Left ventricle myocardium inferior (tissue), 1 donor: Measurements from ENCODE around the gene FGFR3. TPM values are rescaled to one million over a fixed set of nuclear protein-coding genes. Genes with fewer than 3 reads are reported as not detected.

Experiments used
- DNase-seq: peaks from one replicate; pipeline ENCODE4 v3.0.0-alpha.2; 2020
- H3K27ac ChIP-seq: fragments of 200-600 bp; replicated peaks from 2 replicates; pipeline ENCODE4 v1.8.0; 2021
- H3K27me3 ChIP-seq: fragments of 200-600 bp; 2 replicates; pipeline ENCODE4 v1.8.0; 2021; ENCODE audit warnings: low read depth
- H3K36me3 ChIP-seq: fragments of 200-600 bp; 2 replicates; pipeline ENCODE4 v1.8.0; 2021
- H3K4me1 ChIP-seq: fragments of 200-600 bp; 2 replicates; pipeline ENCODE4 v1.8.0; 2021
- H3K4me3 ChIP-seq: fragments of 200-600 bp; 2 replicates; pipeline ENCODE4 v1.8.0; 2021; ENCODE audit warnings: mild to moderate bottlenecking, moderate library complexity
- H3K9me3 ChIP-seq: fragments of 200-600 bp; replicated peaks from 2 replicates; pipeline ENCODE4 v1.8.0; 2021
- intact Hi-C: fragments of 100-400 bp; cut with micrococcal nuclease; formaldehyde crosslinking; loops from one replicate; pipeline ENCODE4 v1.11.0; 2022
- total RNA-seq: library from RNA; stranded (reverse); fragmentation: NEBNext Ultra II Directional; extraction: Animal tissue kit (Norgen Biotek cat#: 25700); gene quantifications from one replicate; pipeline ENCODE4 v1.2.1, GENCODE V29; 2021
- TF ChIP-seq, protein P1 (sequence below): fragments of 200-600 bp; IDR thresholded peaks from 2 replicates; pipeline ENCODE4 v1.8.0; 2021; ENCODE audit warnings: antibody characterized with exemption, mild to moderate bottlenecking, borderline replicate concordance
- donor health status: DM: no; HTN: yes; CAD: no; lungs with severe emphysema.

FGFR3 gene
- total RNA-seq, 1 donor from 2014 or later = 3.5 TPM

DNA sequence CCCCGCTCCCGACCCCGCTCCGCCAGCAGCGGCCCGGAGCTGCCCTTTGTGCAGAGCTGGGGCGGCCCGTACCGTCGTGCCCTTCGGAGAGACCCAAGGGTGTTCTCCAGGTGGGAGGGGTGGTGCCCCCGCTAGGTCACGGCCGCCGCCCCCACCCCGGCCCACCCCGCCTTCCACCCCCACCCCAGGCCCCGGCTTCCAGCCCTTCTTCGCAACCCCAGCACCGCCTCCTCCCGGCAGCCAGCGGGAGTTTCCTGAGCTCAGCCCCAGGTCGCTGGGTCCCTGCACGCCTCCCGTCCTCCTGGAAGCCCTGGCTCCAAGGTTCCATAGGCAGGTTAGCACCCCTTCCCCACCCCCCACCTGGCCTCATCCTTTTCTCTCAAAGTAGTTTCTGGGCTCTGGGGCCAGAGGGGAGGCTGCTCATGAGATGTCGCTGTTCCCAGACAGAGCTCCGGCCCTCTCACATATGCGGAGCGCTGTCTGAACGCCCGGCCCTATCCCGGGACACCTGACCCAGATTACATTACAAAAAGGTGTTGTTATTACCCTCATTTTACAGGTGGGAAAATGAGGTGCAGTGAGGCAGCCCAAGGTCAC is 25.2 kb upstream of the FGFR3 start:
- intact Hi-C loops = no loop called here
- H3K36me3 ChIP-seq = no peaks in the 10 kb centered on the region
- H3K9me3 ChIP-seq = no peaks in the 10 kb centered on the region
- H3K4me3 ChIP-seq = peak overlapping the region; percentile 66
- TF ChIP-seq, protein P1, sequence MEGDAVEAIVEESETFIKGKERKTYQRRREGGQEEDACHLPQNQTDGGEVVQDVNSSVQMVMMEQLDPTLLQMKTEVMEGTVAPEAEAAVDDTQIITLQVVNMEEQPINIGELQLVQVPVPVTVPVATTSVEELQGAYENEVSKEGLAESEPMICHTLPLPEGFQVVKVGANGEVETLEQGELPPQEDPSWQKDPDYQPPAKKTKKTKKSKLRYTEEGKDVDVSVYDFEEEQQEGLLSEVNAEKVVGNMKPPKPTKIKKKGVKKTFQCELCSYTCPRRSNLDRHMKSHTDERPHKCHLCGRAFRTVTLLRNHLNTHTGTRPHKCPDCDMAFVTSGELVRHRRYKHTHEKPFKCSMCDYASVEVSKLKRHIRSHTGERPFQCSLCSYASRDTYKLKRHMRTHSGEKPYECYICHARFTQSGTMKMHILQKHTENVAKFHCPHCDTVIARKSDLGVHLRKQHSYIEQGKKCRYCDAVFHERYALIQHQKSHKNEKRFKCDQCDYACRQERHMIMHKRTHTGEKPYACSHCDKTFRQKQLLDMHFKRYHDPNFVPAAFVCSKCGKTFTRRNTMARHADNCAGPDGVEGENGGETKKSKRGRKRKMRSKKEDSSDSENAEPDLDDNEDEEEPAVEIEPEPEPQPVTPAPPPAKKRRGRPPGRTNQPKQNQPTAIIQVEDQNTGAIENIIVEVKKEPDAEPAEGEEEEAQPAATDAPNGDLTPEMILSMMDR = peak; percentile 42
- peaks cover 22% of the 10 kb centered on the region for H3K4me1 ChIP-seq
- H3K27ac ChIP-seq = peak overlapping the region; percentile 27
- no peak for DNase-seq
- peaks cover 39% of the 10 kb centered on the region for H3K27me3 ChIP-seq

GRCh38 chr4:1768367-1769034 is 24.6 kb upstream of the FGFR3 start:
- peaks cover 39% of the 10 kb centered on the region for H3K27me3 ChIP-seq
- TF ChIP-seq, protein P1 = no peak
- H3K9me3 ChIP-seq = no peaks in the 10 kb centered on the region
- no peak overlapping the region for H3K27ac ChIP-seq
- no peaks in the 10 kb centered on the region for H3K36me3 ChIP-seq
- DNase-seq = no peak
- intact Hi-C loops = no loop called here
- no peak overlapping the region for H3K4me3 ChIP-seq
- peaks cover 16% of the 10 kb centered on the region for H3K4me1 ChIP-seq

GRCh38 chr4:1769692-1770091 is 23.4 kb upstream of the FGFR3 start:
- Histone ChIP-seq H3K9me3 (no peaks in the 10 kb centered on the region), H3K4me1 (peaks cover 10% of the 10 kb centered on the region), H3K36me3 (no peaks in the 10 kb centered on the region), H3K27me3 (peaks cover 39% of the 10 kb centered on the region), H3K4me3 (no peak overlapping the region), H3K27ac (no peak overlapping the region)
- TF ChIP-seq, protein P1 = no peak
- DNase-seq = no peak
- intact Hi-C loops = no loop called here

DNA sequence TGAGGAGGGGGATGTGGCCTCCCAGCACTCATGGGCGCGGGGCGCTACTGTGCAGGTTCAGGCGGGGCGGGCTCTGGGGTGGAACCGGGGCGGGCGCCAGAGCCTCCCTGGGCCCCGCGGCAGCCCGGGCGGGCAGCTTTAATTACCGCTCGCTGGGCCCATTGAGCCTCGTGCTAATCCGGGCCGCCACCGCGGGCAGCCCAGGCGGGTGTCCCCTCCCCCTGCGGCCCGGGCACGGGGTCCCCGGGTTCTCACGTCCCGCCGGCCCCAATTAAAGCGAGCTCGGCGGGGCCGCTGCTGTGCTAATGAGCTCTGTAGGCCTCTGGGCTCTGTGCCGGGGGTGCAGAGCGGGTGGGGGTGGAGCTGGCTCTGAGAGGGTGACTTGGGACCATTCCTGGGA is 22.8 kb upstream of the FGFR3 start:
- TF ChIP-seq, protein P1 = no peak
- no peaks in the 10 kb centered on the region for H3K36me3 ChIP-seq
- DNase-seq = no peak
- no peak overlapping the region for H3K27ac ChIP-seq
- H3K4me1 ChIP-seq = peaks cover 10% of the 10 kb centered on the region
- peaks cover 39% of the 10 kb centered on the region for H3K27me3 ChIP-seq
- H3K9me3 ChIP-seq = no peaks in the 10 kb centered on the region
- intact Hi-C loops = no loop called here
- no peak overlapping the region for H3K4me3 ChIP-seq

DNA sequence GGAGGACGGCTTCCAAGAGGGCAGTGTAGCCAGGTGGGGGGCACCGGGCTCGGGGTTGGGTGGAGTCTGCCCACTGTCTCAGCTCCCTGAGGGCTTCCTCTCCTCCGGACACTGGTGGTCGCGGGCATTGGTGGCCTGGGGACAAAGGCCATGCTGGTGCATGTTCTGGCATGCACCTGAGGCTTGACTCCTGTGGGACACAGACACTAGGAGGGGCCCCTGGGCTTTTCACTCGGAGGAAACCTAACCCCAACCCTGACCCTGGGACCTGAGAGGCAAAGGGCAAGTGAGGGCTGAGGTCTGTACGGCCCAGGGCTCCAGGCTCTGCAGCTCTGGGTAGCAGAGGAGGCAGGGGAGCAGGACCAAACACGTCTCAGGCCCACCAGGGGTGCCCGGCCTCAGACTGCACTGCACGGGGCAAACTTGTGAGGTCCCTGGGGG is 22.3 kb upstream of the FGFR3 start:
- no peak overlapping the region for H3K4me3 ChIP-seq
- DNase-seq = no peak
- peaks cover 39% of the 10 kb centered on the region for H3K27me3 ChIP-seq
- intact Hi-C loops = no loop called here
- TF ChIP-seq, protein P1 = no peak
- no peaks in the 10 kb centered on the region for H3K9me3 ChIP-seq
- H3K36me3 ChIP-seq = no peaks in the 10 kb centered on the region
- H3K27ac ChIP-seq = no peak overlapping the region
- H3K4me1 ChIP-seq = peaks cover 10% of the 10 kb centered on the region
